Kidney glomerular epithelial cell (primary cell): ENCODE data around the gene SNPH.

Experiments used
- DNase-seq: peaks from one replicate; lab custom pipeline; 2025; lab: John Stamatoyannopoulos, UW

SNPH gene

GRCh38 chr20:1306316-1307135 is 40.4 kb downstream of the SNPH start:
- no peak for DNase-seq

- no peak for DNase-seq
Measured at GRCh38 chr20:1307171-1307570, 41.1 kb downstream of the SNPH start.

GRCh38 chr20:1307571-1307971 is 41.5 kb downstream of the SNPH start:
- DNase-seq: no peak

GRCh38 chr20:1308067-1308701 is 42.1 kb downstream of the SNPH start:
- DNase-seq: no peak

GRCh38 chr20:1308702-1309095 is 42.6 kb downstream of the SNPH start:
- DNase-seq: no peak

- DNase-seq: no peak
Measured at GRCh38 chr20:1309439-1309847, 43.3 kb downstream of the SNPH start.

- no peak for DNase-seq
Measured at GRCh38 chr20:1310071-1310470, 44.0 kb downstream of the SNPH start.

GRCh38 chr20:1310506-1311190 is 44.6 kb downstream of the SNPH start:
- DNase-seq: no peak

- DNase-seq: no peak
Measured at GRCh38 chr20:1312308-1312707, 46.2 kb downstream of the SNPH start.

- DNase-seq: no peak
Measured at GRCh38 chr20:1312904-1313235, 46.8 kb downstream of the SNPH start.

GRCh38 chr20:1313236-1313964 is 47.3 kb downstream of the SNPH start:
- no peak for DNase-seq

- DNase-seq: no peak
Measured at GRCh38 chr20:1315804-1316203, 49.7 kb downstream of the SNPH start.

GRCh38 chr20:1317545-1318255 is 51.6 kb downstream of the SNPH start:
- no peak for DNase-seq

GRCh38 chr20:1319051-1319450 is 53.0 kb downstream of the SNPH start:
- no peak for DNase-seq

- DNase-seq: no peak
Measured at GRCh38 chr20:1319462-1319861, 53.4 kb downstream of the SNPH start.

GRCh38 chr20:1320016-1320415 is 53.9 kb downstream of the SNPH start:
- DNase-seq: no peak

GRCh38 chr20:1320902-1321653 is 55.0 kb downstream of the SNPH start:
- no peak for DNase-seq

- DNase-seq: no peak
Measured at GRCh38 chr20:1321654-1321939, 55.5 kb downstream of the SNPH start.

- DNase-seq: no peak
Measured at GRCh38 chr20:1322511-1323245, 56.6 kb downstream of the SNPH start.

- DNase-seq: no peak
Measured at GRCh38 chr20:1323256-1323655, 57.2 kb downstream of the SNPH start.
